Natural killer cell (primary cell): Measurements from ENCODE around the gene STRIP1. TPM values are rescaled to one million over a fixed set of nuclear protein-coding genes. Genes with fewer than 3 reads are reported as not detected.

Experiments
- ATAC-seq, 3 donors: fragments of 150-1000 bp in 2 of 3; fragments of 200-7000 bp in 1 of 3; cut with Tn5 transposase; 1 replicate in 1 of 3; 2 replicates in 2 of 3; pipeline ENCODE4 v1.10.0; 2021; ENCODE audit warnings: mild to moderate bottlenecking in 2 of 3, moderate library complexity in 2 of 3
- DNase-seq, 2 donors: peaks; one replicate each; pipeline versions ENCODE4 v3.0.0 to v3.0.0-alpha.2; 2013 to 2021; ENCODE audit warnings: mixed read lengths in 1 of 2
- H3K27ac ChIP-seq: one replicate; pipeline ENCODE4 v1.5.1; 2013; ENCODE audit warnings: mild to moderate bottlenecking, low read length
- H3K27me3 ChIP-seq: one replicate; pipeline ENCODE4 v1.6.1; 2013; ENCODE audit warnings: low read length; ENCODE audit not compliant: control insufficient read depth, insufficient read depth
- H3K36me3 ChIP-seq: one replicate; pipeline ENCODE4 v1.6.1; 2013; ENCODE audit warnings: low read length; ENCODE audit not compliant: control insufficient read depth, insufficient read depth
- H3K4me1 ChIP-seq: one replicate; pipeline ENCODE4 v1.6.1; 2013; ENCODE audit warnings: low read length; ENCODE audit not compliant: control insufficient read depth, insufficient read depth
- H3K4me3 ChIP-seq: one replicate; pipeline ENCODE4 v1.5.1; 2013; ENCODE audit warnings: low read length
- H3K9me3 ChIP-seq: one replicate; pipeline ENCODE4 v1.6.1; 2013; ENCODE audit warnings: low read length; ENCODE audit not compliant: control insufficient read depth, insufficient read depth
- H3K27ac Mint-ChIP-seq, 2 donors: one replicate each; pipeline ENCODE4 v1.8.0; 2022; ENCODE audit warnings: mild to moderate bottlenecking in 2 of 2, mixed read lengths in 2 of 2, moderate library complexity in 1 of 2
- H3K27me3 Mint-ChIP-seq, 2 donors: one replicate each; pipeline ENCODE4 v1.8.0; 2022; ENCODE audit warnings: low read depth in 2 of 2, mixed read lengths in 2 of 2
- H3K36me3 Mint-ChIP-seq: one replicate; pipeline ENCODE4 v1.8.0; 2022; ENCODE audit warnings: mixed read lengths
- H3K4me1 Mint-ChIP-seq, 2 donors: one replicate each; pipeline ENCODE4 v1.8.0; 2022; ENCODE audit warnings: mixed read lengths in 2 of 2
- H3K4me3 Mint-ChIP-seq: one replicate; pipeline ENCODE4 v1.8.0; 2022; ENCODE audit warnings: mild to moderate bottlenecking, moderate library complexity, mixed read lengths
- H3K9me3 Mint-ChIP-seq, 2 donors: one replicate each; pipeline ENCODE4 v1.8.0; 2022; ENCODE audit warnings: mixed read lengths in 2 of 2
- WGBS: methylation state at CpG from one replicate; pipeline ENCODE4 v1.1.7; 2013; ENCODE audit warnings: missing lambda C conversion rate; ENCODE audit not compliant: insufficient coverage; 5-methylcytosine and 5-hydroxymethylcytosine counted together
- intact Hi-C: fragments of 100-400 bp; cut with micrococcal nuclease; formaldehyde crosslinking; loops from one replicate; pipeline ENCODE4 v1.14.2; 2022
- total RNA-seq, 4 donors: library from RNA; stranded (reverse); fragments of 120-200 nt in 1 of 4; gene quantifications; one replicate each; pipeline versions ENCODE4 v1.2.3 to v1.2.4, GENCODE V29; 2013 to 2022
- TF ChIP-seq, protein P1 (sequence below): fragments of 200-600 bp; IDR thresholded peaks from one replicate; pipeline ENCODE4 v1.8.0; 2022; ENCODE audit warnings: antibody characterized with exemption

The STRIP1 gene
- total RNA-seq, 3 donors from 2014 or later (not counting 1 experiment from before 2014, with no cell fraction given) = 92.4 to 139 (median 130) TPM

DNA sequence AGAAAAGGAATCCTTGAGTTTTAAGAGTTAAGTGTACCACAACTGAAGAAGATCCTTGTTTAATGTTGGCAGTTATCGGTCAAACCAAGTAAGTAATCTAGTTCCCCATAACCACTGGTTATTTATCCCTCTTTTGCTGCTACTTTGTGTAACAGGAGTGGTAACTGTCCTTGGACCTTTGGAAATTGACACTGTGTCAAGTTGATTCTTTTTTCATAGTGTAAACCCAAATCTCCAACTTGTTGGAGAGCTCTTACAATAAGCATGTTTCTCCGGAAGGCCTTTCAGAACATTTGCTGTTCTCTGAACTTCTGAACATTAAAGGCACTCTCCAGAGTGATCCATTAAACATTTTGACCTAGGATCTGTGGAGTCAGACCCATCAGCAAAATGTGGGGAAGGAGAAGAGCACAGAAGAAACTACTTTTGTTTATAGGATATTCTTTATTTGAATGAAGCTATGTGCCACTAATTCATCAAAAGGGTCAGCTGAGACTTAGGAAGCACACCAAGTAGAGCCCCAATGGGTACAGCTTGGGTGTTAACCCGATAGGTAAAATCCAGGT lies 46.0 kb upstream of the STRIP1 start:
- no peak overlapping the region for H3K27ac ChIP-seq
- 98% methylated on average over 3 of the region's 3 CpGs for WGBS
- no peaks in the 10 kb centered on the region for H3K36me3 Mint-ChIP-seq
- H3K4me1 Mint-ChIP-seq = peaks cover 28 to 52% of the 10 kb centered on the region in 2 donors
- H3K27me3 Mint-ChIP-seq = no peaks in the 10 kb centered on the region
- H3K4me3 ChIP-seq = no peak overlapping the region
- no peak for ATAC-seq
- no peak overlapping the region for H3K4me3 Mint-ChIP-seq
- TF ChIP-seq, protein P1, sequence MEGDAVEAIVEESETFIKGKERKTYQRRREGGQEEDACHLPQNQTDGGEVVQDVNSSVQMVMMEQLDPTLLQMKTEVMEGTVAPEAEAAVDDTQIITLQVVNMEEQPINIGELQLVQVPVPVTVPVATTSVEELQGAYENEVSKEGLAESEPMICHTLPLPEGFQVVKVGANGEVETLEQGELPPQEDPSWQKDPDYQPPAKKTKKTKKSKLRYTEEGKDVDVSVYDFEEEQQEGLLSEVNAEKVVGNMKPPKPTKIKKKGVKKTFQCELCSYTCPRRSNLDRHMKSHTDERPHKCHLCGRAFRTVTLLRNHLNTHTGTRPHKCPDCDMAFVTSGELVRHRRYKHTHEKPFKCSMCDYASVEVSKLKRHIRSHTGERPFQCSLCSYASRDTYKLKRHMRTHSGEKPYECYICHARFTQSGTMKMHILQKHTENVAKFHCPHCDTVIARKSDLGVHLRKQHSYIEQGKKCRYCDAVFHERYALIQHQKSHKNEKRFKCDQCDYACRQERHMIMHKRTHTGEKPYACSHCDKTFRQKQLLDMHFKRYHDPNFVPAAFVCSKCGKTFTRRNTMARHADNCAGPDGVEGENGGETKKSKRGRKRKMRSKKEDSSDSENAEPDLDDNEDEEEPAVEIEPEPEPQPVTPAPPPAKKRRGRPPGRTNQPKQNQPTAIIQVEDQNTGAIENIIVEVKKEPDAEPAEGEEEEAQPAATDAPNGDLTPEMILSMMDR = no peak
- peaks cover 3% of the 10 kb centered on the region for H3K36me3 ChIP-seq
- H3K27me3 ChIP-seq = no peaks in the 10 kb centered on the region
- DNase-seq = no peak
- H3K27ac Mint-ChIP-seq = no peak overlapping the region
- peaks cover 19% of the 10 kb centered on the region for H3K4me1 ChIP-seq
- H3K9me3 Mint-ChIP-seq = no peaks in the 10 kb centered on the region
- intact Hi-C loops = no loop called here
- no peaks in the 10 kb centered on the region for H3K9me3 ChIP-seq

DNA sequence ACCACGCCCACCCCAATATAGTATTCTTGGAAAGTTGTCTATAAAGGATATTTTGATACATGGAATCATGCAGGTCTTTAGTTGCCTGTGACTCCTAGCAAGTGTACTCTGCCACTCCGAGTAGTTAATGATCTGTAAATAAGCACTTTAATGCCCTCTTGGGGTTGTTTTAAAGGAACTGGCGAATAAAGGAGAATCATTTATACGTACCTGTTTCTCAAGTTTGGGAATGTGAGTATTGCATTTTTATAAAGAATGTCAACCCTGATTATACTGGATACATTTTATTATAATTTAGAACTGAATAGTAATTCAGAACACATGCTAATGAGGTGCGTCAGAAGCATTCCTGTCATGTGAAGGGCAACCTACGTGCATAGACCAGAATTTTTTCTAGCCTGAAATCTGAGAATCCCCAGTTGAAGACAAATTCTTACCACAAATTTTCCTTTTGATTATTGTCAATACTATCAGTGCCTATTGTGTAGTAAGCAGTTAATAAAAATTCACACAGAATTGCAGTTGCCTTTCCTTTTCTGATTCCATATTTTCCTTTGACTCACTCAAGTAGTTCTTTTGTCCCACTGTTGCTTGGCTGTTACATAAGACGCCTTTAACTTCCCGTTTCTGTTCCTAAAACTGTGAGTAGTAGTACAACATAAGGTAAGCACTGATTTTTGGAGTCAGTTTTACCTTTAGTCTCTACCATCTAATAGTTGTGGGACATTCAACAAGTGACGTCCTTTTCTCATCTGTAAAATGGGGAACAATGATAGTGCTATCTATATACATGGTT lies 44.7 kb upstream of the STRIP1 start:
- DNase-seq (no peak), ATAC-seq (no peak)
- no peaks in the 10 kb centered on the region for H3K36me3 Mint-ChIP-seq
- peak overlapping the region in 1 of 2 donors; percentile 35 for H3K27ac Mint-ChIP-seq
- Histone ChIP-seq H3K4me1 (peaks cover 12% of the 10 kb centered on the region), H3K27me3 (no peaks in the 10 kb centered on the region), H3K36me3 (peaks cover 3% of the 10 kb centered on the region), H3K9me3 (no peaks in the 10 kb centered on the region), H3K27ac (no peak overlapping the region), H3K4me3 (no peak overlapping the region)
- H3K4me3 Mint-ChIP-seq = no peak overlapping the region
- H3K4me1 Mint-ChIP-seq = peaks cover 29 to 48% of the 10 kb centered on the region in 2 donors
- TF ChIP-seq, protein P1 = no peak
- WGBS = 80% methylated on average over 4 of the region's 9 CpGs
- intact Hi-C loops = no loop called here
- no peaks in the 10 kb centered on the region for H3K27me3 Mint-ChIP-seq
- H3K9me3 Mint-ChIP-seq = no peaks in the 10 kb centered on the region

DNA sequence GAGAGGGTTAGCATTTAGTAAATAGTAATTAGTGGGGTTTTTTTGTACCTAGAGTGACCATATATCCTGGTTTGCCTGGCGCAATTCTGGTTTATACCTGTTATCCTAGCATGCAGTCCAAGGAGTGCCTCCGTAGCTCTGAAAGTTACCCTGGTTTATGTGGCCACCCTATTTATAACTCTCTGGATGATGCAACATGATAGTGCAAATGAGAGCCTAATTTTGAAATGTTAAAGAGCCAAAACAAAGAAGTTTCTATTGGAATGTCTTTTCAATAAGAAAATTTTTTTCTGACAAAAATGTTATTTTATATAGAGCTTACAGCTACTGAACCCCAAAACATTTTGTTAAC lies 44.1 kb upstream of the STRIP1 start:
- H3K27me3 Mint-ChIP-seq = no peaks in the 10 kb centered on the region
- Histone ChIP-seq H3K36me3 (peaks cover 3% of the 10 kb centered on the region), H3K9me3 (no peaks in the 10 kb centered on the region), H3K4me1 (peaks cover 9% of the 10 kb centered on the region), H3K27me3 (no peaks in the 10 kb centered on the region), H3K4me3 (no peak overlapping the region), H3K27ac (no peak overlapping the region)
- H3K36me3 Mint-ChIP-seq = no peaks in the 10 kb centered on the region
- intact Hi-C loops = no loop called here
- no peaks in the 10 kb centered on the region for H3K9me3 Mint-ChIP-seq
- 85% methylated on average over 2 of the region's 2 CpGs for WGBS
- peak overlapping the region in 1 of 2 donors; percentile 35 for H3K27ac Mint-ChIP-seq
- no peak overlapping the region for H3K4me3 Mint-ChIP-seq
- peaks cover 31 to 45% of the 10 kb centered on the region in 2 donors for H3K4me1 Mint-ChIP-seq
- no peak for DNase-seq
- TF ChIP-seq, protein P1 = no peak
- no peak for ATAC-seq
